Bone marrow (tissue), 2 donors: ENCODE data around the gene CMSS1.

Experiments
- DNase-seq, 2 donors: peaks; one replicate each; lab custom pipeline; 2025; lab: John Stamatoyannopoulos, UW

CMSS1 gene

GRCh38 chr3:100183608-100184125 is 366.0 kb downstream of the CMSS1 start:
- no peak for DNase-seq

DNA sequence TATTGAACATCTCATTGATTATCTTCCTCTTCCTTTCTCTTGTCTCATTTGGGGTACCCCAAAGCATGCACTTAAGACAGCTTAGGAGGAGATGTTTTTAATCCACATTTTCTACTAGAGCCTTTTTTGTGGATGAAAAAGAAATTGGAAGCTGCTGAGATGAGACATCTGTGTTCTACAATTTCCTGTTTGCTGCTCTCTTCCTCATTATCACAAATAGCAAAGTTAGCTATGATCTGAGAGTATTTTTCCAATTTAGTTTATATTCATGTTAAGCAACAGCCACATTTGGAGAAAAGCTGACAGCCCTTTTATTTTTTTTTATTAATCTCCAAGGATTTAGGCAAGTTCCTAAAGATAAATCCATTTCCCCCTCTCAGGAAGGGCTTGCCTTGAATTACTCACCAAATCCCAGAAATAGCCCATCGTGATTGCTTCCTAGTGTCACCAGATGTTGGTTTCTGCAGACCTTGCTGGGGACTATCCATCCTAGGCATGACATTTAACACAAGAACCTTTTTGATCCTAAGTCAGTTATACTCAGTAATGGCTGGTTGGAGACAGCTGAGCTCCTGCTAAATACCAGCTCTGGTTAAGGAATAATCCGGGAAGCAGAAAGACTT is 367.4 kb downstream of the CMSS1 start:
- DNase-seq = peak in 1 of 2 donors; percentile 25

DNA sequence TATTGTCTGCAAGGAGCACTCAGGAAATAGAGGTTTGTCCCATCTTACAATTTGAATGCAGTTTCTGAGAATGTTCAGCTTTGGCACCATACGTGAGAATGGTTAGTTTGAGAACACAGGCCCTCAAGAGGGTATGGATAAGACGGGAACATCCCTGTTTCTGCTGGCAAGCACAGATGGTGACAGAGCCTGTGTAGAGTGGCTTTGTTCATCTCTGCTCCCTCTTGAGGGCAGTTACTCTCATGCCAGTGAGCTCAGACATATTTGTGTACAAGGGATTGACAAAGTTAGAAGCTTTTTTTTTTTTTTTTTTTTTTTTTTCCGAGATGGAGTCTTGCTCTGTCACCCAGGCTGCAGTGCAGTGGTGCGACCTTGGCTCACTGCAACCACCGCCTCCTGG is 368.2 kb downstream of the CMSS1 start:
- DNase-seq = no peak

- DNase-seq = no peak
Observed at GRCh38 chr3:100189444-100189964, 371.8 kb downstream of the CMSS1 start.

DNA sequence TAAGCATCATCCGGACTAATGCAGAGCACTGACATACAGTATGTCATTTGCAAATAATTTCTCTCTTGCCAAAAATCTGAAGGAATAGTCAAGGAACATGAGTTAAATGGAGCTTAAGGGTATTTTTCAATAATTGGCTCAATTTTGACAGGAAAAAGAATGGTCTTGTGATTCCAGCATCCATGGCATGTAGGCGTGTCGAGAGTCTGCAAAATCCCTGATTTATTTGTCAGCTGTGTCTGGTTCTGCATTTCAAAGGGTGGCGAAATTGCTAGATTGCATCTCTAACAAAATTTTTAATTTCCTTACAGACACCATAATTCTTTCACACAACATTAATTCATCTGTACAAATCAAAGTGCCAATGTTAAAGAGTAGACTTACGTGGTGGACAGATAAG is 377.7 kb downstream of the CMSS1 start:
- DNase-seq = no peak

- DNase-seq = no peak
Observed at GRCh38 chr3:100197876-100198275, 380.2 kb downstream of the CMSS1 start.

DNA sequence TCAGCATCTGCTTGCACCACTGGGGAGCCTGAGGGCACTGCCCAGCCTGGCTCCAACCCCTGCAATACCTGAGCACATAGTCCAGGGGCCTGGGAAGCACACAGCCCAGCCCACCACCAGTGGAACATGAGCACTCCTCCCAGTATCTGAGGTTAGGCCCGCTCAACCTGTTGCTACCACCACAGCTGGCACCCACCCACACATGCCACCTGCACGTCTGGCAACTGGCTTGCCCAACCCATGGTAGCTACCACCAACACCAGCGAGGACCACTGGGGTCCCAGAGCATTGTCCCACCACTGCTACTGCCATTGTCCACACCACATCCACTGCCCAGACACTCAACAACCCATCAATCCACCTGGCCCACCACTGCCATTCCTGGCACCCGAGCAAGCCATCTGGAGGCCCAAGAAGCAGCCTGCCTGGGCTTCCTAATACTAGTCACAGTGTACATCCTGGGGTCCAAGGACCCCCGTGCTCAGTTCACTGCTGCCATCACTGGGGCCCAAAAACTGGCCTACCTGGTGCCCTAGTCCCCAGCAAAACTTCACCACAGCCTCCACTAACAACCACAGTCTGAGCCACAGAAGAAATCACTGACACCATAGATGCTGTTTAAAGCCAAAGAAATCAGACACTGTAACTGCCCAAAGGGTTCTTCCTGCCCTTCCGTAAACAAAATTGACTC is 381.1 kb downstream of the CMSS1 start:
- DNase-seq = no peak

DNA sequence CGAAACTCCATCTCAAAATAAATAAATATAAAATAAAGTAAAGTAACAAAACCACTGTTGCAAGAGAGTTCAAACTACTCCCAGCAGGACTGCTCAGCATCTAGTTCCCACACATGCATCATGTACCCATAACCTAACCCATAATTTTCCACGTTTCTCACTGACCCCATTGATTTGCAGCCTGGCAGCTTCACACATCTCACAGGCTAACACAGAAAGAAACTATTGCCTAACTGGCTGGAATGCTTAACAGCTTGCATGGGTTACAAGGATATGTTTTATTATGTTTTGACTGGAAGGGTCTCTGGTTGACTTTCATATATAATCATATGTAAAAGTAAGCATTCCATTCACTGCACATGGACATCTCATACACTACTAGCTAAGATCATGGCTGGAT is 387.5 kb downstream of the CMSS1 start:
- DNase-seq = no peak

- DNase-seq = no peak
Observed at GRCh38 chr3:100206687-100207086, 389.0 kb downstream of the CMSS1 start.

DNA sequence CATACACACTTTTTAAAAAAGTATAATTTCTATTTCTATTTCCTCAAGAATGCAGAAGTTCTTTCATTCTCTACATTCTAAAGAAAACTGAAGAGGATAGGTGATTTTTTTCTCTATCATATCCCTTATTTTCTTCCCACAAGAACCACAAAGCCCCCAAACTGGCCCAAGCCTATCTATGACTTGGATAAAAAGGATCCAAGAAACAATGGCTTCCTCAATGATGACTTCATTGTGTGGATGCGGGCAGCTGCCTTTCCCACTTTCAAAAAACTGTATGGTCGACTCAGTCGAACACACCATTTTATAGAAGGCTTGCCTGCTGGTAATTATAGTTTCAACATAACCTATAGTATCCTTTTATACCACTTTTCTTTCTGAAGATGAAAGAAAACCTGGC is 390.2 kb downstream of the CMSS1 start:
- no peak for DNase-seq

DNA sequence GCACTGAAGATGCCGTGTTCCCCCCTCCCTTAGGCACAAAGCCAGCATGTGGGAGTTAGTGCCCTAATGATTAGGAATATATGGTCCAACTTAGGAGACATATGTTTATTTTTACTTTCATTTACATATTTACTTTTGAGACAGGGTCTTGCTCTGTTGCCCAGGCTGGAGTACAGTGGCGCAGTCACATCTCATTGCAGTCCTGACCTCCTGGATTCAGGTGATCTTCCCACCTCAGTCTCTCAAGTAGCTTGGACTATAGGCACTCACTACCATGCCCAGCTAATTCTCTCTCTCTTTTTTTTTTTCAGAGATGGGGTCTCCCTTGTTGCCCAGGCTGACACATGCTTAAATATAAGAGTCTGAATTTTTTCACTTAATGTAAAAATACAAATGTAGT is 391.5 kb downstream of the CMSS1 start:
- DNase-seq = no peak

GRCh38 chr3:100209948-100210771 is 392.5 kb downstream of the CMSS1 start:
- DNase-seq = peak in 1 of 2 donors; percentile 5

DNA sequence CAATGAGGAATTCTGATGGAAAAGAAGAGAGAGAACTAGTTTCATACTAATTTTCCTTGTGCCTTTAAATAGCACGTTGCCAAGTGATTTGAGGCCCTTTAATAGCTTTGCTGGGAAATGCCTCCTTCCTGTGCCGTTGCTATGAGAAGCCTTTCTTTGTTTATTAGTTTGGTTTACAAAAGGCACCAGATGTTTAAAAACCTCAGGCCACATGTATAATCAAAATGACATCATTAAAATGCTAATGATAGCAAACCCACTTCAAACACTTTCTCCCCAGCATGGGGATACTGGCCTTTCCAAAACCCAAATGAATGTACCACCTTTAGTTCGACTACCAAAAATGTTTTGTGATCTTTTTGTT is 393.1 kb downstream of the CMSS1 start:
- DNase-seq = no peak

DNA sequence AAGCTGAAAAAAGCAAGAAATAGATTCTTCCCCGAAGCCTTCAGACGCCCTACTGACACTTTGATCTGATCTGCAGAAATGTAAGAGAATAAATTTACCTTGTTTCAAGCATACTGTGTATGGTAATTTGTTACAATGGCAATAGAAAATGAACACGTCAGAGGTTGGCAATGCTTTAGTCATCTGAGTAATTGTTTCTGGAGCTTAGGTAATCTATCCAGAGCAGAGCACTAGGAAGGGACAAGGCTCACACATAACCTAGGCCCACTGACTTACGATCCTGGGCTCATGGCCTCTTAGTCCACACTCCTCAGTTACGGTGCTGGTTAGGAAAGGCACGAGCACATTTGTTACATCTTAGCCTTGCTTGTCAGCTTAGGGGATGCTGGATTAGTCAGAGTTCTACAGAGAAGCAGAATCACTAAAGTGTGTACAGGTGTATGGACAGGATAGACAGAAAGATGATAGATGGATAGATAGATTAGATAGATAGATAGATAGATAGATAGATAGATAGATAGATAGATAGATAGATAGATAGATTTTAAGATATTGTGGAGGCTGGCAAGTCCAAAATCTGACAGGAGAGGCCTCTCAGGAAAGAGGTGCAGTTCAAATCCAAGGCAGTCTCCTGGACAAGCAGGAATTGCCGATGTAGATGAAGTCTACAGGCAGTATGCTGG is 396.4 kb downstream of the CMSS1 start:
- no peak for DNase-seq

DNA sequence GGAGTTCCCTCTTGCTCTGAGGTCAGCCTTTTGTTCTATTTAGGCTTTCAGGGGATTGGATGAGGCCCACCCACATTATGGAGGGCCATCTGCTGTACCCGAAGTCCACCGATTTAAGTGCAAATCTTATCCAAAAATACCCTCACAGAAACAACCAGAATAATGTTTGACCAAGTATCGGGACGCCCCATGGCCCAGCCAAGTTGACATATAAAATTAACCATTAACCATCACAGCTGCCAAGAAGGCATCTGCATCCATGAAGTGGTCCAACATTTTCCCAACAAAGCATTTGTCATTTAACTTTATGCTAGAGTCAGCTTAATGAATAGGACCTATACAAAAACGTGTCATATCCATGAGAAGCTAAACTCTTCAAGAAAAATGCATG is 396.9 kb downstream of the CMSS1 start:
- DNase-seq = no peak

- DNase-seq = no peak
Observed at GRCh38 chr3:100216713-100217112, 399.1 kb downstream of the CMSS1 start.

DNA sequence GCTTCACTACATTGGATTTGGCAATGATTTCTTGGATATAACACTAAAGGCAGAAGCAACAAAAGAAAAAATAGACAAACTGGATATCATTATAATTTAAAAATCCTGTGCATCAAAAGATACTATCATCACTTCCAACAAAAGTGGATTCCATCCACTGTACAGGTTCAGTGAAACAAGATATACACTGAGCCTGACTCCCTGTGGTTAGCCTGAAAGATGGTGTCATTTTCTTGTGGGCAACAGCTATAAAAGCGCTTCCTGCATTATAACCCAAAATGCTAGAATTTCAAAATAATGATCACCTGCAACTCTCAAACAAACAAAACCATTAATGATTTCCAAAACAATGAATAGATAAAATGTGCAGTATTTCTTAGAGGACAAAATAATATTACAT is 403.5 kb downstream of the CMSS1 start:
- DNase-seq = no peak

GRCh38 chr3:100225193-100225592 is 407.5 kb downstream of the CMSS1 start:
- DNase-seq = no peak

DNA sequence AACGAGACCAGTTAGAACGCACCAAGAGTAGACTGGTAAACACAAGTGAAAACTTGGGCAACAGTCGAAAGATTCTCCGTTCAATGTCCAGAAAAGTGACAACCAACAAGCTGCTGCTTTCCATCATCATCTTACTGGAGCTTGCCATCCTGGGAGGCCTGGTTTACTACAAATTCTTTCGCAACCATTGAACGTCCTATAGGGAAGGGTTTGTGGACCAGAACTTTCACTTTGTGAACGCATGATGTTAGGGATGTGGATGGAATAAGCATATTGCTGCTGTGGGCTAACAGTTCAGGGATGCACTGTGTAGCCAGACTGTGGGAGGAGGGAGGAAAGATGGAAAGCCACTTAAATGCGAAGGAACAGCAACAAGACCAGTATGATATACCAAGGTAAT is 408.2 kb downstream of the CMSS1 start:
- no peak for DNase-seq

DNA sequence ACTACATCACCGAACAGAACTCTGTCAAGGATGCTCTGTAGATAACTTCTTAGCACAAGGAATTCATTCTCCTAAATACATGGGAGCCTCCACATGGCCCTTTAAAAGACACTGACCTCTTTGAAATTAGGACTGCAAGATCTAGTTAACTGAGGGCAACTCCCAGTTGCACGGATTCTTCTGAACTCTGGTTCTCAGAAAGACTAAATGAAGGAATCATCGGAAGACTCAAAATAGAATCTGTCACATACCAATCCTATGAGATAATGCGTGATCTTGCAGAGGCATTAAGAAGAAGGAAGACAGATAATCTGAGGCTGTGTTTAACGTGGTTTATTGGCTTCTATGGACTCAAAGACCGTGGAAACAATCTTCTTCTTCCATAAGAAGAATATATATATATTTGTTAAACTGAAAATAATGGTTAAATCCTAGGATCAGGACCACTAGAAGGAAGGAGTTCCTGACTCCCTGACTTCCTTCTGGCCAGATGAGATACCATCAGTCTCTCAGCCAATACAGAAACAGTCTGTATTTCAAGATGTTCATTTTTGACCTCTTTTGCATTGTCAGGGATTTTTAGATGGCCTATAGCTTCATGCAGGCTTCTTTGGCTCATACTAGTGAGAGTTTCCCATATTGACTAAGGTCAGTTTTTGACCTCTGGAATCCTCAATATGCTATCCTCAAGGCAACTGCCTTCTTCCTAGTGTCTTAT is 409.2 kb downstream of the CMSS1 start:
- no peak for DNase-seq

DNA sequence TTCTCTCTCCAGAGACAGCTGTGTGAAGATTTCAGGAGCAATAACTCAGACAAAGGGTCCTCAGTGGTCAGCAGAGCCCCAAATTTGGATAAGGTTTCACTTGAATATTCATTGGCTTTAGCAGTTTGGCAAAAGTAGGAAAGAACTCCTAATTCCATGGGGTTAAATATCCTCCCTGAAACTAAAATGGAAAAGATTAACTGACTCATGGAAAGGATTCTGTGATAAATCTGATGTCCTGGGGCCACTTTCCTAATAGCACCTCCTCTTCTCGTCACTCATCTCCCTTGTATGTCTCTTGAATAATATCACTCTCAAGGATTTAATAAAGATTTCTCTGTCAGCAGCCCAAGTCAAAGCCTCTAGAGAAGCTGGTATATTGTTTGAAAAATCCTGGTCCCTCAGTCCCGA is 409.9 kb downstream of the CMSS1 start:
- DNase-seq = no peak

DNA sequence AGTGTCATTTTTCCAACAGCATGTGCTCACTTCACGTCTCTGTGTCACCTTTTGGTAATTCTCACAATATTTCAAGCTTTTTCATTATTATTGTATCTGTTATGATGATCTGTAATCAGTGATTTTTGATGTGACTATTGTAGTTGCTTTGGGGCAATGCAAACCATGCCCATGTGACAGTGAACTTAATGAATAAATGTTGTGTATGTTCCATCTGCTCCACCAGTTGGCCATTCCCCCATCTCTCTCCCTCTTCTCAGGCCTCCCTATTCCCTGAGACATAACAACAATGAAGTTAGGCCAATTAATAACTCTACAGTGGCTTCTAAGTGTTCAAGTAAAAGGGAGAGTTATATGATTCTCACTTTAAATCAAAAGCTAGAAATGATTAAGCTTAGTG is 410.6 kb downstream of the CMSS1 start:
- no peak for DNase-seq
